Activated T-cell treated with anti-CD3 and anti-CD28 coated beads for 48 hours (primary cell): Measurements from ENCODE around the gene POTED.
"Not testable (repeated sequence)": the region's sequence is repeated elsewhere in the genome, so short reads cannot be mapped to it uniquely, and the experiment has no call there.

Experiments
- DNase-seq: peaks from one replicate; pipeline ENCODE4 v3.0.0-alpha.2; 2020; ENCODE audit warnings: low read depth

POTED gene

DNA sequence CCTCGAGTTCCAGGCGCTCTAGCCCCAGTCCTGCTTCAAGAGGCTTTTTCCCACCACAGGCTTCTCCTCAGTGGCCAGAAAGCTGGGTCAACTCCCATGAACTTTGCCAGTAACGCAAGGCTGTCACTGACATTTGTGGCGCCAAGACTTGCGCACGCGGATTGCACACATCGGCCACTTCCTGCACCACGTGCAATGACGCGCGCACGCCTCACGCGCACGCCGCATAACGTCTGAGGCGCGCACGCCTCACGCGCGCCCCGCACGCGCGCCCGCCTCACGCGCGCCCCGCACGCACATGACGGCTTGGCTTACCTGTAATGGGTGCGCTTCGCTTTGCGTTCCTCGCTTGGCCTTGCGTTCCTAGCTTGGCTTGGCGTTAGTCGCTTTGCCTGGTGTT, at the start of gene POTED:
TSS of gene POTED (plus strand) at position 301 of the 400 bp plus-strand sequence. CDS start 452 bp downstream, outside the sequence.
- not testable (repeated sequence) for DNase-seq

DNA sequence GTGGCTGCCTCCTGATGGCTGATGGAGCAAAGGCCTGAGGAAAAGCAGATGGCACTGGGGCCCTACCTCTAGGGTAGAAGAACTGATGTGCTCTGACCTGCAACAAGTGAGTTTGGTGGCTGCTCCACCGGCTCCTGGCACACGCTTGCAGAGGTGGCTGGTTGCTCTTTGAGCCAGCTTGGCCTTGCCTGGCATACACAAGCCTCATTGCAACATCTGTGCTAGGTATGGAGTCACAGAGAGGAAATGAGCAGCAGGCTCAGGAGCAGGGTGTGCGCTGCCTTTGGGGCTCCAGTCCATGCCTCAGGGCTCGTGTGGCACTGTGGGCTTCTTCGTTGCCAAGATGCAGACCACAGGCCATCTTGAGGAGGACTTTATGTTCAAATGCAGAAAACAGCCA, 40.5 kb downstream of the POTED start:
- DNase-seq, result not testable (repeated sequence)

DNA sequence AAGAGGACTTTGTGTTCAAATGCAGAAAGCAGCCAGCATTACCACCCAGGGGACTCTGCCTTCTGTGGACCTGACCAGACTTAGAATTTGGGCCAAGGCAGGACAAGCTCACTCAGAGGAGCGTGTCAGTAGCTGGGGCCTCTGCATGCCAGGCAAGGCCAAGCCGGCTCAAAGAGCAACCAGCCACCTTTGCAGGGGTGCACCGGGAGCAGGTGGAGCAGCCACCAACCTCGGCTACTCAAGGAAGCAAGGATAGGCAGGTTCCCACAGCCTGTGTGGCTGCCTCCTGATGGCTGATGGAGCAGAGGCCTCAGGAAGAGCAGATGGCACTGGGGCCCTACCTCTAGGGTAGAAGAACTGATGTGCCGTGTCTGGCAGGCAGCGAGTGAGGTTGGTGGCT, 42.2 kb downstream of the POTED start:
- not testable (repeated sequence) for DNase-seq
